ENCODE results near the gene LETM1. TPM values are rescaled to one million over a fixed set of nuclear protein-coding genes. Genes with fewer than 3 reads are reported as not detected.

The LETM1 gene
- total RNA-seq, 3 donors from 2014 or later = 31.0 to 42.9 (median 32.5) TPM

DNA sequence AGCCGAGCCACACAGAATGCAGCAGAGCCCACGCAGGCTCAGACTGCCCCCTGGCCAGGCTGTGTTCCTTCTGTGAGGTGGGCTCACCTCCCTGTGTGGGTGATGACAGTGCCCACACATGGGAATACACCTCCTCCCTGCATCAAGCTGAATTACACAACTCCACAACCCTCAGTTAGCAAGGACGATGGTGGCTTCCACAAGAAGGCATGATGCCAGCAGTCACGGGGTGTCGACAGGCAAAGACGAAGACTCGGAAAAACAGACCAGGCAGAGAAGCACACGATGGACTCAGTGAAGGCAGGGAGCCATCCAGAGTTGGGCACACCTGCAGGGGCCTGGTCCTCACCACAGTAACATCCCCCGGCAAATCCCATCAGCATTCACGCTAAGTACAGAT, 12.1 kb downstream of the LETM1 start:
- Histone ChIP-seq H3K4me1 (no peaks in the 10 kb centered on the region), H3K9me3 (no peaks in the 10 kb centered on the region), H3K36me3 (no peaks in the 10 kb centered on the region), H3K27me3 (no peaks in the 10 kb centered on the region), H3K4me3 (no peak overlapping the region), H3K27ac (peak overlapping the region in 1 of 2 donors; percentile 5)
- DNase-seq (ENCODE audit: low spot score in 2 of 2) = no peak
- TF ChIP-seq, protein P1, sequence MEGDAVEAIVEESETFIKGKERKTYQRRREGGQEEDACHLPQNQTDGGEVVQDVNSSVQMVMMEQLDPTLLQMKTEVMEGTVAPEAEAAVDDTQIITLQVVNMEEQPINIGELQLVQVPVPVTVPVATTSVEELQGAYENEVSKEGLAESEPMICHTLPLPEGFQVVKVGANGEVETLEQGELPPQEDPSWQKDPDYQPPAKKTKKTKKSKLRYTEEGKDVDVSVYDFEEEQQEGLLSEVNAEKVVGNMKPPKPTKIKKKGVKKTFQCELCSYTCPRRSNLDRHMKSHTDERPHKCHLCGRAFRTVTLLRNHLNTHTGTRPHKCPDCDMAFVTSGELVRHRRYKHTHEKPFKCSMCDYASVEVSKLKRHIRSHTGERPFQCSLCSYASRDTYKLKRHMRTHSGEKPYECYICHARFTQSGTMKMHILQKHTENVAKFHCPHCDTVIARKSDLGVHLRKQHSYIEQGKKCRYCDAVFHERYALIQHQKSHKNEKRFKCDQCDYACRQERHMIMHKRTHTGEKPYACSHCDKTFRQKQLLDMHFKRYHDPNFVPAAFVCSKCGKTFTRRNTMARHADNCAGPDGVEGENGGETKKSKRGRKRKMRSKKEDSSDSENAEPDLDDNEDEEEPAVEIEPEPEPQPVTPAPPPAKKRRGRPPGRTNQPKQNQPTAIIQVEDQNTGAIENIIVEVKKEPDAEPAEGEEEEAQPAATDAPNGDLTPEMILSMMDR (IDR thresholded peaks at IDR 0.05) = no peak
- TF ChIP-seq POLR2AphosphoS5 (IDR thresholded peaks at IDR 0.05) (no peak), POLR2A (IDR thresholded peaks at IDR 0.05) (no peak)
- intact Hi-C loops (cut with DNase I; ENCODE audit: low total_unique reads) = no loop called here

- Histone ChIP-seq H3K4me1 (no peaks in the 10 kb centered on the region), H3K4me3 (no peak overlapping the region), H3K9me3 (no peaks in the 10 kb centered on the region), H3K36me3 (no peaks in the 10 kb centered on the region), H3K27me3 (no peaks in the 10 kb centered on the region), H3K27ac (no peak overlapping the region)
- DNase-seq (ENCODE audit: low spot score in 2 of 2) = no peak
- intact Hi-C loops (cut with DNase I; ENCODE audit: low total_unique reads) = no loop called here
- TF ChIP-seq, protein P1 (IDR thresholded peaks at IDR 0.05) = no peak
- TF ChIP-seq POLR2AphosphoS5 (IDR thresholded peaks at IDR 0.05) = no peak
- TF ChIP-seq POLR2A (IDR thresholded peaks at IDR 0.05) = no peak
Measured at GRCh38 chr4:1842993-1843448, 12.9 kb downstream of the LETM1 start.

DNA sequence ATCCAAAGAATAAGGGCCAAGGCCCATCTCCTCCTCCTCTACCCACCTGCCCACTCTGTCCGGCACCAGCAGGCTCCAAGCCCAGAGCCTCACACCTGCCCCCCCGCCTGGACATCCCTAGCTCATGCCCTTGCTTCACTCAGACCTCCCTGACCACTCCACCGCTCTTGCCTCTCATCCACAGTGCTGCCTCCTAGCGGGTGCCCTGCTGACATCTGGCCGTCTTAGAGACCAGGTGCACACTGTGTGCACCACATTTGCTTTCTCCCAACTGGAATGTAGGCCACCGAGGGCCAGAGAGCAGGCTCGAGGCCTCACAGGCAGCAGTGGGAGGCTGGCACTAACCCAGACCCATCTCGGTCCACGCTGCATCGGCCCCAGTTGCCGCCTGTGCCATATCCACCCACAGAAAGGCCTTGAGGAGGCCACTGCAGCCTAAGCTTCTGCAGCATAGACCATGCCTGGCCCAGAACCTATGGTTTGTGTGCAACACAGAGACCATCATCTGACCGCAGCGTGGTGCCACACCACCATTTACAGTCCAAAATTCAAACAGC, 13.5 kb downstream of the LETM1 start:
- Histone ChIP-seq H3K4me1 (no peaks in the 10 kb centered on the region), H3K27me3 (no peaks in the 10 kb centered on the region), H3K27ac (no peak overlapping the region), H3K4me3 (no peak overlapping the region), H3K9me3 (no peaks in the 10 kb centered on the region), H3K36me3 (no peaks in the 10 kb centered on the region)
- intact Hi-C loops (cut with DNase I; ENCODE audit: low total_unique reads) = no loop called here
- DNase-seq (ENCODE audit: low spot score in 2 of 2) = no peak
- TF ChIP-seq POLR2A (IDR thresholded peaks at IDR 0.05) (no peak), POLR2AphosphoS5 (IDR thresholded peaks at IDR 0.05) (no peak)
- TF ChIP-seq, protein P1 (IDR thresholded peaks at IDR 0.05) = no peak

DNA sequence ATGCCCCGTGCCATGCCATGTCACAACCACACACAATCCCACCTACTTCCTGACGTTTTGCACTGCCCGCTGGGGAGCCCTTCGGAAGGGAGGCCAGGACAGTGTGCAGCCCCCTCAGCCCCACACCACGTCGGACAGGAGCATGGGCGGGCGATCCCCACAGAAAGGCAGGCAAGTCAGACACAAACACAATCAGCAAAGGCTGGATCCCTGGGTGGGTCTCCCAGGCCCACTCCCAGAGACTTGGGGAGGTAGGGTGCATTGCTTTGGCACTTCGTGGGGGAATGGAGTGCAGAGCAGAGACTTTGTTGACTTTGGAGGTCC, 14.1 kb downstream of the LETM1 start:
- no peak for TF ChIP-seq POLR2A (IDR thresholded peaks at IDR 0.05)
- TF ChIP-seq, protein P1 (IDR thresholded peaks at IDR 0.05) = no peak
- TF ChIP-seq POLR2AphosphoS5 (IDR thresholded peaks at IDR 0.05) = no peak
- H3K9me3 ChIP-seq = no peaks in the 10 kb centered on the region
- no peaks in the 10 kb centered on the region for H3K36me3 ChIP-seq
- DNase-seq (ENCODE audit: low spot score in 2 of 2) = no peak
- intact Hi-C loops (cut with DNase I; ENCODE audit: low total_unique reads) = no loop called here
- no peaks in the 10 kb centered on the region for H3K4me1 ChIP-seq
- H3K4me3 ChIP-seq = no peak overlapping the region
- no peak overlapping the region for H3K27ac ChIP-seq
- no peaks in the 10 kb centered on the region for H3K27me3 ChIP-seq

DNA sequence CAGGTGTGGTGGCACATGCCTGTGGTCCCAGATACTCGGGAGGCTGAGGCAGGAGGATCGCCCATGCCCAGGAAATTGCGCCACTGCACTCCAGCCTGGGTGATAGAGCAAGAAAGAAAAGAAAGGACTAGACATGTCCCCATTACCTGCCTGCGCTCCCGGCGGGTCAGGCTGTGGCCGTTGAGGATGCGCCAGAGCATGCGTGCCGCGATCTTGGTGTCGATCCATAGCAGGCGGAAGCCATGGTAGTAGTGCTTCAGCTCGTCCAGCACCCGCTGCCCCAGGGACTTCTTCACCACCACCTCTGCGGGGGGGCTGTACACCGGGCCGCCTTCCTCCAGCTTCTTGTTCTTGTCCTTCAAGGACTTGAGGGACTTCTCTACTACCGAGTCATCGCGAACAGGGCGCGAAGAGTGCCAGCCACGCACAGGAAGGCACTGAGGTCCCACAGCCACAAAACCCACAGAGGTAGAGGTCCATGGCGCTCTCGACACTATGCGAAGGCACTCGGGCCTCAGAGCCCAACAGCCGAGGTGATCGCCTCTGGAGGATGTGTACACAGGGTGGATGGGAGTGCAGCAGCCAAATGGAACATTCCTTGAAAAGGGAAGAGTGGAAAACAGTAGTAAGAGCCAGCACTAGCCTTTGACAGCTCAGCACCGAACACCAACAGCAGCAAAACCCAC, 14.6 kb downstream of the LETM1 start:
- Histone ChIP-seq H3K4me1 (no peaks in the 10 kb centered on the region), H3K27me3 (no peaks in the 10 kb centered on the region), H3K27ac (no peak overlapping the region), H3K36me3 (no peaks in the 10 kb centered on the region), H3K9me3 (no peaks in the 10 kb centered on the region), H3K4me3 (no peak overlapping the region)
- DNase-seq (ENCODE audit: low spot score in 2 of 2) = no peak
- TF ChIP-seq, protein P1 (IDR thresholded peaks at IDR 0.05) = no peak
- intact Hi-C loops (cut with DNase I; ENCODE audit: low total_unique reads) = no loop called here
